ENCODE data around the gene CCBE1.

DNA sequence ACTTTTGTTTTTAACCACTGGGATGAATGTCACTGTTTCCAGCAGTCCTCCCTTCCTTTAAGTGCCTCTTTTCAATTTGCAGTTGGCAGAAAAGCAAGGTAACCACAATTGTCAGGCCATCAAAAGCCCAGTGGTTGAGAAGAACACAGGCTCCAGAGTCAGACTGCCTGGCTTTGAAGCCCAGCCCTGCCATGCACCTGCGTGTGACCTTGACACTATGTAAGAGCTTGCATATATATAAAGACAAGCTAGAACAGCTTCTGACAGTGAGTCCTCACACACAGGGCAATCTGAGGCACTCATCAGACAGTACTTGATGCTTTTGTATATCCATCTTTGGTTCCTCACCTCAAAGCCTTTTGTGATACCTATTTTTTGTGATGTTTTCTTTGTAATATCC lies 11.0 kb downstream of the CCBE1 start:
- TF ChIP-seq GATA2 (IDR thresholded peaks at IDR 0.05; ENCODE audit: low read depth, low read length) (no peak), GATA3 (IDR thresholded peaks at IDR 0.05; ENCODE audit: low read depth, low read length) (no peak)
